Measurements from ENCODE around the gene ZSCAN25. TPM values are rescaled to one million over a fixed set of nuclear protein-coding genes. Genes with fewer than 3 reads are reported as not detected.

Gene ZSCAN25
- polyA plus RNA-seq, 1 donor from 2014 or later, result 12.2 TPM

DNA sequence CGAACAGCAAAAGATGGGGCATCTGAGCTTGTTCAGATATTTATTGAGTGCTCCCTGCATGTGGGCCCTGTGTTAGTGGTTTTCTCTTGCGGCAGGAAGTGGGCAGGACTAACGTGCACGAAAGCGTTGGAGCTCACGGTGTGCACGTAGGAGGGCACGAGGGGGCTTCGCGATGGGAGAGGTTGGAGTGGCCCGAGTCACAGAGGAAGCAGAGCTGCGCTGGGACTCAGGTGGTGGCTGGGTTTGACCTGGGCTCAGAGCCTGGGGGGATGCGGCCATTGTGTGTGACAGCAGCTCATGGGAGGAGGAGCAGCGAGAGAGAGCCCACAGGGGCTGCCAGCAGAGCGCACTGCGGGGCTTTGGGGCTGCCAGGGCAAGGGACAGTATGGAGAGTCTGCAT, 7.7 kb downstream of the ZSCAN25 start:
- no peaks in the 10 kb centered on the region for H3K9me2 ChIP-seq (ENCODE audit: insufficient read depth, low read length)
- no peaks in the 10 kb centered on the region for H3K27me3 ChIP-seq (ENCODE audit: insufficient read depth, low read depth, low read length)
- peaks cover 10% of the 10 kb centered on the region for H3K36me3 ChIP-seq (ENCODE audit: insufficient read depth, low read length)

DNA sequence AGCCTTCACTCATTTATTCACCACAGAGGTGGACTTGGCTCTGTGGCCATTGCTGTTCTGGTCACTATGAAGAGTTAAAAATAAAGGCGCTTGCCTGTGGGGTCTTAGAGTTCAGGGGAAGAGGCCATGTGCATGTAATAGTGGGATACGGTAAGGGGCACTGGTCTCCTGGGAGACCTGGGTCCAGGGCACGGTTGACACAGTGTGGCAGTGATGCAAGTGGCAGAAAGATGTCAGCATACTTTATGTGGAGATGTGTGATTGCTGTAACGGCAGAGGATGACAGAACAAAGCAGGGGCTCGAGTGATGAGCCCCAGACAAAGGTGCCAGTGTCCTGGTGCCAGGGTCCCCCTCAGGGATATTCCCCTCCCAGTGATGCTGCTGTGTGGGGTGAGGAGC, 8.6 kb downstream of the ZSCAN25 start:
- no peak for TF ChIP-seq POLR2AphosphoS5 (IDR thresholded peaks at IDR 0.05)
- TF ChIP-seq EZH2 (IDR thresholded peaks at IDR 0.05; ENCODE audit: borderline replicate concordance, insufficient read depth, low read length, poor library complexity, severe bottlenecking), result no peak
- no peak for TF ChIP-seq EP300 (conservative IDR thresholded peaks at IDR 0.05; ENCODE audit: poor library complexity, severe bottlenecking)
- TF ChIP-seq RAD21 (conservative IDR thresholded peaks at IDR 0.05), result no peak
- no peak for TF ChIP-seq SMC3 (conservative IDR thresholded peaks at IDR 0.05; ENCODE audit: poor library complexity)
- Histone ChIP-seq H3F3A (ENCODE audit: insufficient read depth, low read length, poor library complexity, severe bottlenecking) (no peaks in the 10 kb centered on the region), H3K27ac (ENCODE audit: low read length) (no peak overlapping the region), H3K9ac (ENCODE audit: low read length) (no peak overlapping the region), H3K9me2 (ENCODE audit: insufficient read depth, low read length) (no peaks in the 10 kb centered on the region), H3K36me3 (ENCODE audit: insufficient read depth, low read length) (peaks cover 10% of the 10 kb centered on the region), H2AFZ (ENCODE audit: low read depth, low read length) (no peak overlapping the region), H4K20me1 (ENCODE audit: insufficient read depth) (no peaks in the 10 kb centered on the region), H3K4me2 (ENCODE audit: low read length) (no peak overlapping the region), H3K4me3 (ENCODE audit: low read length) (no peak overlapping the region), H3K27me3 (ENCODE audit: insufficient read depth, low read depth, low read length) (no peaks in the 10 kb centered on the region), H3K9me3 (ENCODE audit: low read length) (no peaks in the 10 kb centered on the region), H3K79me2 (replicated peaks; ENCODE audit: insufficient read depth, low read length) (no peaks in the 10 kb centered on the region)

More for the DNA sequence above, 7.7 kb downstream of the ZSCAN25 start:
- no peaks in the 10 kb centered on the region for H3K9me3 ChIP-seq (ENCODE audit: low read length)
- H3K9ac ChIP-seq (ENCODE audit: low read length), result no peak overlapping the region
- H3K4me2 ChIP-seq (ENCODE audit: low read length), result no peak overlapping the region
- H2AFZ ChIP-seq (ENCODE audit: low read depth, low read length), result no peak overlapping the region
- H3F3A ChIP-seq (ENCODE audit: insufficient read depth, low read length, poor library complexity, severe bottlenecking), result no peaks in the 10 kb centered on the region
- no peak for TF ChIP-seq TAF1 (IDR thresholded peaks at IDR 0.05; ENCODE audit: low read depth)
- TF ChIP-seq, protein P1, sequence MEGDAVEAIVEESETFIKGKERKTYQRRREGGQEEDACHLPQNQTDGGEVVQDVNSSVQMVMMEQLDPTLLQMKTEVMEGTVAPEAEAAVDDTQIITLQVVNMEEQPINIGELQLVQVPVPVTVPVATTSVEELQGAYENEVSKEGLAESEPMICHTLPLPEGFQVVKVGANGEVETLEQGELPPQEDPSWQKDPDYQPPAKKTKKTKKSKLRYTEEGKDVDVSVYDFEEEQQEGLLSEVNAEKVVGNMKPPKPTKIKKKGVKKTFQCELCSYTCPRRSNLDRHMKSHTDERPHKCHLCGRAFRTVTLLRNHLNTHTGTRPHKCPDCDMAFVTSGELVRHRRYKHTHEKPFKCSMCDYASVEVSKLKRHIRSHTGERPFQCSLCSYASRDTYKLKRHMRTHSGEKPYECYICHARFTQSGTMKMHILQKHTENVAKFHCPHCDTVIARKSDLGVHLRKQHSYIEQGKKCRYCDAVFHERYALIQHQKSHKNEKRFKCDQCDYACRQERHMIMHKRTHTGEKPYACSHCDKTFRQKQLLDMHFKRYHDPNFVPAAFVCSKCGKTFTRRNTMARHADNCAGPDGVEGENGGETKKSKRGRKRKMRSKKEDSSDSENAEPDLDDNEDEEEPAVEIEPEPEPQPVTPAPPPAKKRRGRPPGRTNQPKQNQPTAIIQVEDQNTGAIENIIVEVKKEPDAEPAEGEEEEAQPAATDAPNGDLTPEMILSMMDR (IDR thresholded peaks at IDR 0.05; ENCODE audit: poor library complexity, severe bottlenecking), result no peak
- TF ChIP-seq RAD21 (conservative IDR thresholded peaks at IDR 0.05), result no peak
- TF ChIP-seq, protein P2, sequence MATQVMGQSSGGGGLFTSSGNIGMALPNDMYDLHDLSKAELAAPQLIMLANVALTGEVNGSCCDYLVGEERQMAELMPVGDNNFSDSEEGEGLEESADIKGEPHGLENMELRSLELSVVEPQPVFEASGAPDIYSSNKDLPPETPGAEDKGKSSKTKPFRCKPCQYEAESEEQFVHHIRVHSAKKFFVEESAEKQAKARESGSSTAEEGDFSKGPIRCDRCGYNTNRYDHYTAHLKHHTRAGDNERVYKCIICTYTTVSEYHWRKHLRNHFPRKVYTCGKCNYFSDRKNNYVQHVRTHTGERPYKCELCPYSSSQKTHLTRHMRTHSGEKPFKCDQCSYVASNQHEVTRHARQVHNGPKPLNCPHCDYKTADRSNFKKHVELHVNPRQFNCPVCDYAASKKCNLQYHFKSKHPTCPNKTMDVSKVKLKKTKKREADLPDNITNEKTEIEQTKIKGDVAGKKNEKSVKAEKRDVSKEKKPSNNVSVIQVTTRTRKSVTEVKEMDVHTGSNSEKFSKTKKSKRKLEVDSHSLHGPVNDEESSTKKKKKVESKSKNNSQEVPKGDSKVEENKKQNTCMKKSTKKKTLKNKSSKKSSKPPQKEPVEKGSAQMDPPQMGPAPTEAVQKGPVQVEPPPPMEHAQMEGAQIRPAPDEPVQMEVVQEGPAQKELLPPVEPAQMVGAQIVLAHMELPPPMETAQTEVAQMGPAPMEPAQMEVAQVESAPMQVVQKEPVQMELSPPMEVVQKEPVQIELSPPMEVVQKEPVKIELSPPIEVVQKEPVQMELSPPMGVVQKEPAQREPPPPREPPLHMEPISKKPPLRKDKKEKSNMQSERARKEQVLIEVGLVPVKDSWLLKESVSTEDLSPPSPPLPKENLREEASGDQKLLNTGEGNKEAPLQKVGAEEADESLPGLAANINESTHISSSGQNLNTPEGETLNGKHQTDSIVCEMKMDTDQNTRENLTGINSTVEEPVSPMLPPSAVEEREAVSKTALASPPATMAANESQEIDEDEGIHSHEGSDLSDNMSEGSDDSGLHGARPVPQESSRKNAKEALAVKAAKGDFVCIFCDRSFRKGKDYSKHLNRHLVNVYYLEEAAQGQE (IDR thresholded peaks at IDR 0.05; ENCODE audit: borderline replicate concordance), result no peak
- TF ChIP-seq POLR2AphosphoS5 (IDR thresholded peaks at IDR 0.05), result no peak
- no peak for TF ChIP-seq MXI1 (conservative IDR thresholded peaks at IDR 0.05; ENCODE audit: poor library complexity, severe bottlenecking)
- TF ChIP-seq EZH2 (IDR thresholded peaks at IDR 0.05; ENCODE audit: borderline replicate concordance, insufficient read depth, low read length, poor library complexity, severe bottlenecking), result no peak
- no peak for TF ChIP-seq SMC3 (conservative IDR thresholded peaks at IDR 0.05; ENCODE audit: poor library complexity)
- TF ChIP-seq EP300 (conservative IDR thresholded peaks at IDR 0.05; ENCODE audit: poor library complexity, severe bottlenecking), result no peak
- H3K4me3 ChIP-seq (ENCODE audit: low read length), result no peak overlapping the region
- no peaks in the 10 kb centered on the region for H4K20me1 ChIP-seq (ENCODE audit: insufficient read depth)
- no peak overlapping the region for H3K27ac ChIP-seq (ENCODE audit: low read length)
- H3K79me2 ChIP-seq (replicated peaks; ENCODE audit: insufficient read depth, low read length), result no peaks in the 10 kb centered on the region

Measured in neural cell (in vitro differentiated cells).